ENCODE measurements around the gene LHB. TPM values are rescaled to one million over a fixed set of nuclear protein-coding genes. Genes with fewer than 3 reads are reported as not detected.

LHB gene
- total and polyA plus RNA-seq, 2 of the 4 experiments (the other 2 are of a cell fraction), result not detected

DNA sequence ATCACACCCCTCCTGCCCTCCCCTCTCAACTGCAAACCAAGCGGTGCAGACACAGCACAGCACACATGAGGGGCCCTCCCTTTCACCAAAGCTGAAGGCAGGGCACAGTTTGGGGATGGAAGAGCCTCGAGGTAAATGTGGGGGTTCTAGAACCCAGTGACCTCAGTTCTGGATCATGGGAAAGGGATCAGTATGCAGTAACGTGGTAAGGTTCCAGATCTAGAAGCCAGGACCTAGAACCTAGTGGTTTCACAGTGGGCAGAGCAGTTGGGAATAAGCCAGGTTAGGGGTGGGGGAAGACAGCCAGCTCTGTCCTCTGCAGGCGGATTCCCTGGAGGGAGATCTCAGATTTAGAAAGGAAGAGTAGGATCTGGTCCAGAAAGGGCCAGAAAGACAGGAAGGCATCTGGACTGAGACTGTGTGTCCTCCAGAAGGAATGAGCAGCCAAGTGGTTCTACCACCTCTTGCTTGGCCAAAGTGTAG is 48.7 kb downstream of the LHB start:
- Histone ChIP-seq H2BK15ac (ENCODE audit: low read depth, low read length) (no peak overlapping the region), H3K4me1 (ENCODE audit: control insufficient read depth, insufficient read depth, low read length) (peaks cover 14% of the 10 kb centered on the region), H3K27ac (ENCODE audit: insufficient read depth, low read length) (no peak overlapping the region), H3K9ac (ENCODE audit: low read depth, low read length) (no peak overlapping the region), H3K27me3 (ENCODE audit: control insufficient read depth, insufficient read depth, low read length) (no peaks in the 10 kb centered on the region), H3K4me2 (ENCODE audit: low read depth, low read length) (no peak overlapping the region), H2BK20ac (ENCODE audit: low read depth, low read length) (no peak overlapping the region), H3K56ac (ENCODE audit: extremely low read depth, insufficient read depth, low read length) (no peak overlapping the region), H3K79me1 (ENCODE audit: low read depth in 1 of 2, low read length in 2 of 2) (peaks cover 0 to 41% of the 10 kb centered on the region in 2 experiments; a peak in 3 of 4 replicates), H3K9me3 (ENCODE audit: control insufficient read depth, insufficient read depth, low read length) (no peaks in the 10 kb centered on the region), H2AK9ac (replicated peaks; ENCODE audit: low read depth, low read length, poor library complexity) (no peak overlapping the region), H3K18ac (ENCODE audit: low read depth, low read length) (no peak overlapping the region), H3K4ac (ENCODE audit: low read depth, low read length) (no peak overlapping the region), H3K14ac (replicated peaks; ENCODE audit: low read depth, low read length) (no peak overlapping the region), H2BK5ac (ENCODE audit: low read depth, low read length, poor library complexity, severe bottlenecking) (no peak overlapping the region), H3K4me3 (ENCODE audit: insufficient read depth, low read depth, low read length) (no peak overlapping the region), H3K9me1 (ENCODE audit: insufficient read depth, low read length) (peaks cover 11% of the 10 kb centered on the region), H2AK5ac (ENCODE audit: low read depth, low read length) (peak overlapping the region; percentile 28; the same call in 1 of the 2 replicates), H2AFZ (replicated peaks; ENCODE audit: low read length, poor library complexity) (no peak overlapping the region), H4K8ac (ENCODE audit: low read depth in 2 of 2, low read length in 2 of 2) (no peak overlapping the region), H3K23ac (ENCODE audit: low read depth, low read length) (no peak overlapping the region), H4K91ac (ENCODE audit: insufficient read depth, low read depth, low read length) (no peak overlapping the region), H3K36me3 (ENCODE audit: control insufficient read depth, insufficient read depth, low read length) (peaks cover 32% of the 10 kb centered on the region), H4K20me1 (ENCODE audit: insufficient read depth, low read length) (peaks cover 45% of the 10 kb centered on the region), H4K5ac (ENCODE audit: low read depth, low read length) (no peak overlapping the region), H2BK120ac (ENCODE audit: low read depth, low read length) (no peak overlapping the region)
- peak; percentile 49 for DNase-seq
- TF ChIP-seq BHLHE40 (IDR thresholded peaks at IDR 0.05; ENCODE audit: low read depth, low read length), result no peak
- TF ChIP-seq POLR2A (IDR thresholded peaks at IDR 0.05; ENCODE audit: low read depth, low read length), result peak; percentile 75
- peak; percentile 13; the same call in 1 of the 2 replicates for TF ChIP-seq MAZ (IDR thresholded peaks at IDR 0.05; ENCODE audit: borderline replicate concordance, low read depth, low read length)
- 100% methylated on average over 1 of the region's 4 CpGs; no CpG with 5 or more reads in 1 of the 2 experiments for WGBS, 2 experiments (ENCODE audit: extremely low coverage in 2 of 2, insufficient read length in 1 of 2)
- CTCF ChIA-PET, result no interaction called here
- no peak for ATAC-seq (ENCODE audit: low read depth)
- no TSS peak for BruUV-seq (replicated peaks)
- POLR2A ChIA-PET (ENCODE audit: unreplicated experiment), result interaction anchor here (0.6 to 1.0 kb wide), 3 partner anchors 95 to 176 kb away, joined by 3 to 4 read pairs (median 3); partner anchors contain the start of gene PPP1R15A
- intact Hi-C loops (cut with micrococcal nuclease) (loop anchor here (10.0 kb wide), 1 partner anchor 323 kb away; the partner anchor contains the start of gene CA11), dilution Hi-C loops (cut with HindIII; ENCODE audit: low sequenced_read_pairs, unreplicated experiment) (no loop called here), in situ Hi-C loops (cut with MboI; ENCODE audit: low sequenced_read_pairs) (loop anchor here (10.0 kb wide), 1 partner anchor 323 kb away; the partner anchor contains the start of gene CA11)

All from IMR-90 (cell line).